Gastrocnemius medialis (tissue), 4 donors: ENCODE measurements around the gene TMX1. TPM values are rescaled to one million over a fixed set of nuclear protein-coding genes. Genes with fewer than 3 reads are reported as not detected.

Source experiments
- ATAC-seq, 2 donors: fragments of 150-250 bp; one replicate each; pipeline ENCODE4 v1.9.1; 2016
- DNase-seq, 2 donors: peaks; one replicate each; pipeline ENCODE4 v3.0.0-alpha.2; 2019
- H3K27ac ChIP-seq, 4 donors: fragments of 200-600 bp; sonication (generic); 1 replicate in 1 of 4; 2 replicates in 3 of 4; pipeline ENCODE4 v1.5.1; 2016 to 2018; ENCODE audit warnings: mild to moderate bottlenecking in 2 of 4, moderate library complexity in 1 of 4
- H3K27me3 ChIP-seq, 3 donors: fragments of 200-600 bp; sonication (generic) in 2 of 3; 1 replicate in 1 of 3; 2 replicates in 2 of 3; pipeline versions ENCODE4 v1.5.1 to v1.6.0; 2016 to 2019; ENCODE audit warnings: mild to moderate bottlenecking in 1 of 3, moderate library complexity in 1 of 3
- H3K36me3 ChIP-seq, 2 donors: fragments of 200-600 bp; sonication (generic) in 1 of 2; one replicate each; pipeline ENCODE4 v1.5.1; 2017 to 2018
- H3K4me1 ChIP-seq, 2 donors: fragments of 200-600 bp; sonication (generic) in 1 of 2; one replicate each; pipeline ENCODE4 v1.5.1; 2016 to 2017; ENCODE audit warnings: mild to moderate bottlenecking in 2 of 2
- H3K4me3 ChIP-seq, 4 donors: fragments of 200-600 bp; sonication (generic) in 3 of 4; 1 replicate in 1 of 4; 2 replicates in 3 of 4; pipeline ENCODE4 v1.5.1; 2016 to 2019; ENCODE audit warnings: mild to moderate bottlenecking in 2 of 4
- H3K9me3 ChIP-seq, 3 donors: fragments of 200-600 bp; sonication (generic) in 2 of 3; 1 replicate in 1 of 3; 2 replicates in 2 of 3; pipeline ENCODE4 v1.5.1; 2016 to 2019
- CTCF ChIP-seq, 5 experiments: fragments of 450-650 bp in 3 of 5; fragments of 200-600 bp in 2 of 5; sonication (generic) in 2 of 5; IDR thresholded peaks in 4 of 5; conservative IDR thresholded peaks in 1 of 5; 1 replicate in 4 of 5; 2 replicates in 1 of 5; pipeline ENCODE4 v1.5.1; 2016 to 2019; ENCODE audit warnings: antibody characterized with exemption in 5 of 5, mild to moderate bottlenecking in 3 of 5, moderate library complexity in 3 of 5
- POLR2A ChIP-seq, 2 donors: fragments of 450-650 bp; IDR thresholded peaks; one replicate each; pipeline ENCODE4 v1.6.1; 2017; ENCODE audit warnings: antibody characterized with exemption in 2 of 2, mild to moderate bottlenecking in 2 of 2, moderate library complexity in 2 of 2
- in situ Hi-C, 4 donors: fragments of 200-750 bp; cut with MboI; loops; one replicate each; pipeline versions ENCODE4 v1.15.0 to v1.8.0; 2017; ENCODE audit warnings: low sequenced_read_pairs in 4 of 4
- intact Hi-C: fragments of 100-400 bp; cut with DNase I; formaldehyde crosslinking; loops from one replicate; pipeline ENCODE4 v1.15.1; 2023; ENCODE audit warnings: low total_unique reads
- total RNA-seq, 4 donors: library from RNA; depleted of rRNA; stranded (reverse); fragments of >200 nt; gene quantifications; one replicate each; pipeline versions ENCODE4 v1.1.0 to v1.2.3, GENCODE V29; 2016

Gene TMX1
- total RNA-seq, 4 donors from 2014 or later, result 13.5 to 17.3 (median 15.7) TPM

- Histone ChIP-seq H3K36me3 (no peaks in the 10 kb centered on the region), H3K4me3 (no peak overlapping the region), H3K27ac (no peak overlapping the region), H3K4me1 (no peaks in the 10 kb centered on the region), H3K27me3 (no peaks in the 10 kb centered on the region), H3K9me3 (no peaks in the 10 kb centered on the region)
- in situ Hi-C loops, result loop anchor here in 2 of 4 donors (10.0 to 25.0 kb wide), 2 partner anchors 260 to 262 kb away; no protein-coding TSS in a partner anchor
- ATAC-seq, result no peak
- TF ChIP-seq POLR2A (IDR thresholded peaks at IDR 0.05) (no peak), CTCF (IDR thresholded peaks at IDR 0.05 in 4 of 5, conservative IDR thresholded peaks at IDR 0.05 in 1 of 5) (no peak)
- no peak for DNase-seq
- intact Hi-C loops, result no loop called here
These were observed 15.5 kb upstream of the TMX1 start for GRCh38 chr14:51224551-51224950.

DNA sequence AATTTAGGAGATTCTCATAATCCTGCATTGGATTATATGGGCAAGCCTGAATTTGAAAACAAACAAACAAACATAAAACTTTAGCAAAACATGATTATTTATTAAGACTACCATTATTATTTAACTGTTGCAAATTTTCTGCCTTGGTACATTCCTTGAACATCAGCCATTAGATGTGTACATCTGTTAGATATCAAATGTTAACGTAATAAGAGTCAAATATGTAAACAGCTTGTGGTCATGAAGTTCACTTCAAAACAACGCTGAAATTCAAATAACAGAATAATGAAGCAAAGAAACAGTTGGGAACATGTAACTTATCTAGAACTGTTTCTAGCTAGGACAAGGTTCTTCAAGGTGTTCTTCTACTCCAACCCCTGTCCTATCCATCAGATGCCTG is 14.3 kb upstream of the TMX1 start:
- H3K27ac ChIP-seq, result no peak overlapping the region
- H3K36me3 ChIP-seq, result no peaks in the 10 kb centered on the region
- no peak overlapping the region for H3K4me3 ChIP-seq
- DNase-seq (no peak), ATAC-seq (no peak)
- TF ChIP-seq CTCF (IDR thresholded peaks at IDR 0.05 in 4 of 5, conservative IDR thresholded peaks at IDR 0.05 in 1 of 5), result no peak
- TF ChIP-seq POLR2A (IDR thresholded peaks at IDR 0.05), result no peak
- no peaks in the 10 kb centered on the region for H3K27me3 ChIP-seq
- in situ Hi-C loops, result loop anchor here in 2 of 4 donors (10.0 to 25.0 kb wide), 2 partner anchors 261 to 263 kb away; no protein-coding TSS in a partner anchor
- H3K4me1 ChIP-seq, result no peaks in the 10 kb centered on the region
- intact Hi-C loops, result no loop called here
- no peaks in the 10 kb centered on the region for H3K9me3 ChIP-seq

- DNase-seq (no peak), ATAC-seq (no peak)
- Histone ChIP-seq H3K4me3 (no peak overlapping the region), H3K9me3 (no peaks in the 10 kb centered on the region), H3K27me3 (no peaks in the 10 kb centered on the region), H3K4me1 (no peaks in the 10 kb centered on the region), H3K36me3 (no peaks in the 10 kb centered on the region), H3K27ac (no peak overlapping the region)
- in situ Hi-C loops, result loop anchor here in 2 of 4 donors (10.0 to 25.0 kb wide), 2 partner anchors 264 to 266 kb away; no protein-coding TSS in a partner anchor
- TF ChIP-seq POLR2A (IDR thresholded peaks at IDR 0.05) (no peak), CTCF (IDR thresholded peaks at IDR 0.05 in 4 of 5, conservative IDR thresholded peaks at IDR 0.05 in 1 of 5) (no peak)
- intact Hi-C loops, result no loop called here
These were observed 11.7 kb upstream of the TMX1 start for GRCh38 chr14:51228391-51228790.

- Histone ChIP-seq H3K27me3 (no peaks in the 10 kb centered on the region), H3K4me1 (no peaks in the 10 kb centered on the region), H3K36me3 (no peaks in the 10 kb centered on the region), H3K9me3 (no peaks in the 10 kb centered on the region), H3K4me3 (no peak overlapping the region), H3K27ac (no peak overlapping the region)
- intact Hi-C loops (no loop called here), in situ Hi-C loops (loop anchor here in 2 of 4 donors (10.0 to 25.0 kb wide), 2 partner anchors 264 to 267 kb away; no protein-coding TSS in a partner anchor)
- no peak for ATAC-seq
- no peak for DNase-seq
- TF ChIP-seq CTCF (IDR thresholded peaks at IDR 0.05 in 4 of 5, conservative IDR thresholded peaks at IDR 0.05 in 1 of 5) (no peak), POLR2A (IDR thresholded peaks at IDR 0.05) (no peak)
These were observed 11.2 kb upstream of the TMX1 start for GRCh38 chr14:51228890-51229289.

- in situ Hi-C loops, result loop anchor here in 1 of 4 donors (25.0 kb wide), 1 partner anchor 274 kb away; no protein-coding TSS in a partner anchor
- H3K9me3 ChIP-seq, result no peaks in the 10 kb centered on the region
- no peak overlapping the region for H3K27ac ChIP-seq
These were observed 3.7 kb upstream of the TMX1 start for GRCh38 chr14:51236314-51236713.

More at GRCh38 chr14:51236314-51236713, 3.7 kb upstream of the TMX1 start:
- no peak overlapping the region for H3K4me3 ChIP-seq
- intact Hi-C loops, result no loop called here
- no peak for ATAC-seq
- DNase-seq, result no peak
- no peaks in the 10 kb centered on the region for H3K27me3 ChIP-seq
- no peaks in the 10 kb centered on the region for H3K36me3 ChIP-seq
- no peak for TF ChIP-seq CTCF (IDR thresholded peaks at IDR 0.05 in 4 of 5, conservative IDR thresholded peaks at IDR 0.05 in 1 of 5)
- TF ChIP-seq POLR2A (IDR thresholded peaks at IDR 0.05), result no peak
- peaks cover 8% of the 10 kb centered on the region in 2 donors for H3K4me1 ChIP-seq
